HepG2 (cell line): Measurements from ENCODE around the gene ABT1. TPM values are rescaled to one million over a fixed set of nuclear protein-coding genes. Genes with fewer than 3 reads are reported as not detected.

Experiments
- CBFB ChIP-seq: sonication (generic); formaldehyde crosslinking; IDR thresholded peaks from 2 replicates; pipeline ENCODE4 v1.4.0; 2020; ENCODE audit warnings: missing genetic modification reagents
- CC2D1A ChIP-seq: sonication (generic); formaldehyde crosslinking; IDR thresholded peaks from 2 replicates; pipeline ENCODE4 v1.8.1; 2023; ENCODE audit warnings: mild to moderate bottlenecking, missing genetic modification reagents
- CEBPB ChIP-seq: IDR thresholded peaks from 2 replicates; pipeline ENCODE4 v1.6.1; 2011; ENCODE audit warnings: low read depth, low read length, improper control_type of control experiment, borderline replicate concordance
- EHMT2 ChIP-seq: fragments of 200-600 bp; sonication (generic); IDR thresholded peaks from 2 replicates; pipeline ENCODE4 v1.7.0; 2017; ENCODE audit warnings: antibody characterized with exemption, low read depth, low read length, borderline replicate concordance
- ELF1 ChIP-seq: sonication (generic); formaldehyde crosslinking; IDR thresholded peaks from 2 replicates; pipeline ENCODE4 v1.4.0; 2020; ENCODE audit warnings: missing genetic modification reagents
- JUN ChIP-seq: sonication (generic); formaldehyde crosslinking; IDR thresholded peaks from 2 replicates; pipeline ENCODE4 v1.4.0; 2020; ENCODE audit warnings: mild to moderate bottlenecking, missing genetic modification reagents
- KDM6A ChIP-seq: IDR thresholded peaks from 2 replicates; pipeline ENCODE4 v1.6.1; 2016; ENCODE audit warnings: low read depth
- KMT2A ChIP-seq: sonication (generic); formaldehyde crosslinking; IDR thresholded peaks from 2 replicates; pipeline ENCODE4 v1.4.0; 2020; ENCODE audit warnings: missing genetic modification reagents
- MAF1 ChIP-seq: sonication (generic); formaldehyde crosslinking; IDR thresholded peaks from 2 replicates; pipeline ENCODE4 v1.5.0; 2020; ENCODE audit warnings: missing genetic modification reagents, borderline replicate concordance
- NFE2L1 ChIP-seq: sonication (generic); formaldehyde crosslinking; IDR thresholded peaks from 2 replicates; pipeline ENCODE4 v1.4.0; 2020; ENCODE audit warnings: missing genetic modification reagents, mild to moderate bottlenecking, borderline replicate concordance
- PTBP1 ChIP-seq: fragments of 200-400 bp; formaldehyde crosslinking; IDR thresholded peaks from 2 replicates; pipeline ENCODE4 v1.6.1; 2018; ENCODE audit warnings: low read length, low read depth; ENCODE audit not compliant: poor library complexity, severe bottlenecking
- RARA ChIP-seq: IDR thresholded peaks from 2 replicates; pipeline ENCODE4 v1.6.1; 2016; ENCODE audit warnings: missing genetic modification reagents, missing compliant biosample characterization
- SMARCC2 ChIP-seq: fragments of 450-650 bp; IDR thresholded peaks from 2 replicates; pipeline ENCODE4 v1.6.1; 2017; ENCODE audit warnings: antibody characterized with exemption, mild to moderate bottlenecking
- SMYD3 ChIP-seq: sonication (generic); formaldehyde crosslinking; IDR thresholded peaks from 2 replicates; pipeline ENCODE4 v1.8.1; 2023; ENCODE audit warnings: mild to moderate bottlenecking, missing genetic modification reagents
- SP140L ChIP-seq: sonication (generic); formaldehyde crosslinking; IDR thresholded peaks from 2 replicates; pipeline ENCODE4 v1.4.0; 2020; ENCODE audit warnings: missing genetic modification reagents, borderline replicate concordance
- SRSF9 ChIP-seq: fragments of 200-400 bp; formaldehyde crosslinking; IDR thresholded peaks from 2 replicates; pipeline ENCODE4 v1.6.1; 2018; ENCODE audit warnings: borderline replicate concordance, mild to moderate bottlenecking, low read depth, low read length; ENCODE audit not compliant: insufficient read depth, poor library complexity, severe bottlenecking
- STAT5B ChIP-seq: sonication (generic); formaldehyde crosslinking; IDR thresholded peaks from 2 replicates; pipeline ENCODE4 v1.4.0; 2020; ENCODE audit warnings: missing genetic modification reagents
- TARDBP ChIP-seq: sonication (generic); formaldehyde crosslinking; IDR thresholded peaks from 2 replicates; pipeline ENCODE4 v1.8.0; 2022; ENCODE audit warnings: mild to moderate bottlenecking, missing genetic modification reagents
- TBX3 ChIP-seq: fragments of 450-650 bp; IDR thresholded peaks from 2 replicates; pipeline ENCODE4 v1.6.1; 2017; ENCODE audit warnings: antibody characterized with exemption, mild to moderate bottlenecking, inconsistent platforms, borderline replicate concordance
- TMF1 ChIP-seq: sonication (generic); formaldehyde crosslinking; IDR thresholded peaks from 2 replicates; pipeline ENCODE4 v1.8.1; 2022; ENCODE audit warnings: low read depth, missing genetic modification reagents
- TRIM24 ChIP-seq: sonication (generic); formaldehyde crosslinking; IDR thresholded peaks from 2 replicates; pipeline ENCODE4 v1.8.0; 2022; ENCODE audit warnings: mild to moderate bottlenecking, missing genetic modification reagents
- ZFP36 ChIP-seq: fragments of 150-350 bp; IDR thresholded peaks from 2 replicates; pipeline ENCODE4 v1.6.1; 2018; ENCODE audit warnings: borderline replicate concordance, low read length, low read depth; ENCODE audit not compliant: partially characterized antibody
- ZFX ChIP-seq: sonication (generic); formaldehyde crosslinking; IDR thresholded peaks from 2 replicates; pipeline ENCODE4 v1.4.0; 2020; ENCODE audit warnings: mild to moderate bottlenecking, low read depth, missing genetic modification reagents, moderate library complexity
- ZNF234 ChIP-seq: sonication (generic); formaldehyde crosslinking; conservative IDR thresholded peaks from 2 replicates; pipeline ENCODE4 v1.5.1; 2020; ENCODE audit warnings: mild to moderate bottlenecking, missing genetic modification reagents
- ZNF333 ChIP-seq: sonication (generic); formaldehyde crosslinking; IDR thresholded peaks from 2 replicates; pipeline ENCODE4 v1.4.0; 2020; ENCODE audit warnings: mild to moderate bottlenecking, missing genetic modification reagents, borderline replicate concordance
- ZNF703 ChIP-seq: sonication (generic); formaldehyde crosslinking; IDR thresholded peaks from 2 replicates; pipeline ENCODE4 v1.5.1; 2020; ENCODE audit warnings: missing genetic modification reagents, mild to moderate bottlenecking, moderate library complexity, borderline replicate concordance
- ZNF773 ChIP-seq: sonication (generic); formaldehyde crosslinking; IDR thresholded peaks from 2 replicates; pipeline ENCODE4 v1.4.0; 2020; ENCODE audit warnings: missing genetic modification reagents, borderline replicate concordance
- polyA plus RNA-seq, 8 experiments: library from polyadenylated mRNA; depleted of rRNA in 3 of 8; stranded (reverse) in 7 of 8; unstranded in 1 of 8; fragments of >200 nt; fragmentation: Illumina TruSeq in 4 of 8; extraction: Trizol in 4 of 8; gene quantifications; 2 replicates each; pipeline versions ENCODE4 v1.2.1 to v1.2.3, GENCODE V29; 2011 to 2016; ENCODE audit warnings: low read depth in 4 of 8, missing spikeins in 1 of 8, mixed read lengths in 1 of 8; ENCODE audit not compliant: insufficient read depth in 1 of 8
- total RNA-seq, 5 experiments: library from RNA; depleted of rRNA; stranded (reverse); fragments of >200 nt; fragmentation: Illumina TruSeq; extraction: Trizol; gene quantifications; 2 replicates each; pipeline ENCODE4 v1.2.3, GENCODE V29; 2016; ENCODE audit warnings: low read depth in 1 of 5
- TF ChIP-seq, protein P1 (sequence below): sonication (generic); formaldehyde crosslinking; IDR thresholded peaks from 2 replicates; pipeline ENCODE4 v1.4.0; 2020; ENCODE audit warnings: missing genetic modification reagents, borderline replicate concordance
- TF ChIP-seq, protein P2 (sequence below): sonication (generic); formaldehyde crosslinking; IDR thresholded peaks from 2 replicates; pipeline ENCODE4 v1.4.0; 2020; ENCODE audit warnings: low read depth, mild to moderate bottlenecking, missing genetic modification reagents
- TF ChIP-seq, protein P3 (sequence below): sonication (generic); formaldehyde crosslinking; IDR thresholded peaks from 2 replicates; pipeline ENCODE4 v1.5.0; 2020; ENCODE audit warnings: missing genetic modification reagents

ABT1 gene
- total and polyA plus RNA-seq, 2 of the 13 experiments (the other 11 are each of a cell fraction or from before 2014, with no cell fraction given), result 38.4 TPM

DNA sequence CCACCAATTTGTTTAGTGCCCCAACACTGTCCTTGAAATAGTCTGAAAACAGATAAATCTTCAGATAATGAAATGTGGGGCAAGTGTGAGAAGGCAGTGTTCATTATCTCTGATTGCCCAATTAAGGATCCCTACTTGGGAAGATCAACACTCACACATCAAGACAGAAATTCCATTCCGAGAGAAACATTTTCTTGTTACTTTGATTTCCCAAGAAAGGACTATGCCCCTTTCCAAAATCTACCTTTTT, 42.4 kb upstream of the ABT1 start (continued):
- no peak; the same call in 1 of the 2 replicates for TF ChIP-seq KMT2A
- no peak for TF ChIP-seq ZNF234 (CRISPR knock-in tag)
- TF ChIP-seq ZFX (CRISPR knock-in tag), result peak; percentile 26; the same call in 1 of the 2 replicates
- peak; percentile 40; the same call in 1 of the 2 replicates for TF ChIP-seq CEBPB
- TF ChIP-seq SP140L, result no peak
- peak; percentile 45; the same call in 1 of the 2 replicates for TF ChIP-seq SMYD3
- TF ChIP-seq ZNF703 (CRISPR knock-in tag), result no peak
- no peak for TF ChIP-seq NFE2L1 (CRISPR knock-in tag)
- no peak for TF ChIP-seq ZNF333 (CRISPR knock-in tag)
- no peak for TF ChIP-seq KDM6A
- no peak for TF ChIP-seq ZFP36
- no peak for TF ChIP-seq TBX3
- TF ChIP-seq SRSF9, result no peak
- TF ChIP-seq, protein P1, sequence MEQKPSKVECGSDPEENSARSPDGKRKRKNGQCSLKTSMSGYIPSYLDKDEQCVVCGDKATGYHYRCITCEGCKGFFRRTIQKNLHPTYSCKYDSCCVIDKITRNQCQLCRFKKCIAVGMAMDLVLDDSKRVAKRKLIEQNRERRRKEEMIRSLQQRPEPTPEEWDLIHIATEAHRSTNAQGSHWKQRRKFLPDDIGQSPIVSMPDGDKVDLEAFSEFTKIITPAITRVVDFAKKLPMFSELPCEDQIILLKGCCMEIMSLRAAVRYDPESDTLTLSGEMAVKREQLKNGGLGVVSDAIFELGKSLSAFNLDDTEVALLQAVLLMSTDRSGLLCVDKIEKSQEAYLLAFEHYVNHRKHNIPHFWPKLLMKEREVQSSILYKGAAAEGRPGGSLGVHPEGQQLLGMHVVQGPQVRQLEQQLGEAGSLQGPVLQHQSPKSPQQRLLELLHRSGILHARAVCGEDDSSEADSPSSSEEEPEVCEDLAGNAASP (CRISPR knock-in tag), result no peak
- TF ChIP-seq, protein P2, sequence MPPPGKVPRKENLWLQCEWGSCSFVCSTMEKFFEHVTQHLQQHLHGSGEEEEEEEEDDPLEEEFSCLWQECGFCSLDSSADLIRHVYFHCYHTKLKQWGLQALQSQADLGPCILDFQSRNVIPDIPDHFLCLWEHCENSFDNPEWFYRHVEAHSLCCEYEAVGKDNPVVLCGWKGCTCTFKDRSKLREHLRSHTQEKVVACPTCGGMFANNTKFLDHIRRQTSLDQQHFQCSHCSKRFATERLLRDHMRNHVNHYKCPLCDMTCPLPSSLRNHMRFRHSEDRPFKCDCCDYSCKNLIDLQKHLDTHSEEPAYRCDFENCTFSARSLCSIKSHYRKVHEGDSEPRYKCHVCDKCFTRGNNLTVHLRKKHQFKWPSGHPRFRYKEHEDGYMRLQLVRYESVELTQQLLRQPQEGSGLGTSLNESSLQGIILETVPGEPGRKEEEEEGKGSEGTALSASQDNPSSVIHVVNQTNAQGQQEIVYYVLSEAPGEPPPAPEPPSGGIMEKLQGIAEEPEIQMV, result no peak
- TF ChIP-seq SMARCC2, result no peak
- TF ChIP-seq, protein P3, sequence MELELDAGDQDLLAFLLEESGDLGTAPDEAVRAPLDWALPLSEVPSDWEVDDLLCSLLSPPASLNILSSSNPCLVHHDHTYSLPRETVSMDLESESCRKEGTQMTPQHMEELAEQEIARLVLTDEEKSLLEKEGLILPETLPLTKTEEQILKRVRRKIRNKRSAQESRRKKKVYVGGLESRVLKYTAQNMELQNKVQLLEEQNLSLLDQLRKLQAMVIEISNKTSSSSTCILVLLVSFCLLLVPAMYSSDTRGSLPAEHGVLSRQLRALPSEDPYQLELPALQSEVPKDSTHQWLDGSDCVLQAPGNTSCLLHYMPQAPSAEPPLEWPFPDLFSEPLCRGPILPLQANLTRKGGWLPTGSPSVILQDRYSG, result no peak
- no peak for TF ChIP-seq ZNF773 (CRISPR knock-in tag)
- no peak for TF ChIP-seq TMF1 (CRISPR knock-in tag)
- TF ChIP-seq PTBP1, result no peak
- TF ChIP-seq MAF1, result no peak
- TF ChIP-seq ELF1 (CRISPR knock-in tag), result no peak
- peak; percentile 15; the same call in 1 of the 2 replicates for TF ChIP-seq JUN (CRISPR knock-in tag)
- no peak for TF ChIP-seq STAT5B (CRISPR knock-in tag)
- 0 out of 2 replicates have a peak, but pooled peaks have one; percentile 4 for TF ChIP-seq CBFB (CRISPR knock-in tag)
- no peak for TF ChIP-seq EHMT2
- TF ChIP-seq CC2D1A, result no peak
- 0 out of 2 replicates have a peak, but pooled peaks have one; percentile 3 for TF ChIP-seq TARDBP (CRISPR knock-in tag)
- TF ChIP-seq RARA (CRISPR knock-in tag), result no peak
- TF ChIP-seq TRIM24 (CRISPR knock-in tag), result no peak
